ENCODE data around the gene GXYLT2.

GXYLT2 gene

DNA sequence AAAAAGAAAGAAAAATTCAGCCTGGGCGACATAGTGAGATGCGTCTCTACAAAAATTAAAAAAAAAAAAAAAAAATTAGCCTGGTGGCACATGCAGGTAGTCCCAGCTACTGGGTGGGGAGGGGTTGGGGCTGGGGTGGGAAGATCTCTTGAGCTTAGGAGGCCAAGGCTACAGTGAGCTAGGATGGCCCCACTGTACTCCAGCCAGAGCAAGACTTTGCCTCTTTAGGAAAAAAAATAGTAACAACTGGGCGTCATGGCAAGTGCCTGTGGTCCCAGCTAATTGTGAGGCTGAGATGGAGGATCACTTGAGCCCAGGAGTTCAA is 84.8 kb downstream of the GXYLT2 start:
- Histone ChIP-seq H3K36me3 (peaks cover 3 to 23% (median 9%) of the 10 kb centered on the region in 3 donors), H3K27me3 (no peaks in the 10 kb centered on the region), H3K4me1 (no peaks in the 10 kb centered on the region), H3K27ac (no peak overlapping the region), H3K4me3 (no peak overlapping the region), H3K9me3 (no peaks in the 10 kb centered on the region)
- intact Hi-C loops (cut with DNase I; ENCODE audit: low total_unique reads) = no loop called here
- DNase-seq = no peak
- TF ChIP-seq, protein P1, sequence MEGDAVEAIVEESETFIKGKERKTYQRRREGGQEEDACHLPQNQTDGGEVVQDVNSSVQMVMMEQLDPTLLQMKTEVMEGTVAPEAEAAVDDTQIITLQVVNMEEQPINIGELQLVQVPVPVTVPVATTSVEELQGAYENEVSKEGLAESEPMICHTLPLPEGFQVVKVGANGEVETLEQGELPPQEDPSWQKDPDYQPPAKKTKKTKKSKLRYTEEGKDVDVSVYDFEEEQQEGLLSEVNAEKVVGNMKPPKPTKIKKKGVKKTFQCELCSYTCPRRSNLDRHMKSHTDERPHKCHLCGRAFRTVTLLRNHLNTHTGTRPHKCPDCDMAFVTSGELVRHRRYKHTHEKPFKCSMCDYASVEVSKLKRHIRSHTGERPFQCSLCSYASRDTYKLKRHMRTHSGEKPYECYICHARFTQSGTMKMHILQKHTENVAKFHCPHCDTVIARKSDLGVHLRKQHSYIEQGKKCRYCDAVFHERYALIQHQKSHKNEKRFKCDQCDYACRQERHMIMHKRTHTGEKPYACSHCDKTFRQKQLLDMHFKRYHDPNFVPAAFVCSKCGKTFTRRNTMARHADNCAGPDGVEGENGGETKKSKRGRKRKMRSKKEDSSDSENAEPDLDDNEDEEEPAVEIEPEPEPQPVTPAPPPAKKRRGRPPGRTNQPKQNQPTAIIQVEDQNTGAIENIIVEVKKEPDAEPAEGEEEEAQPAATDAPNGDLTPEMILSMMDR (IDR thresholded peaks at IDR 0.05) = no peak

GRCh38 chr3:72973031-72973723 is 85.3 kb downstream of the GXYLT2 start:
- no peak overlapping the region for H3K27ac ChIP-seq
- H3K9me3 ChIP-seq = no peaks in the 10 kb centered on the region
- peaks cover 0 to 18% (median 3%) of the 10 kb centered on the region in 3 donors for H3K36me3 ChIP-seq
- H3K4me3 ChIP-seq = no peak overlapping the region
- no peaks in the 10 kb centered on the region for H3K4me1 ChIP-seq
- no peak for DNase-seq
- TF ChIP-seq, protein P1 (IDR thresholded peaks at IDR 0.05) = no peak
- H3K27me3 ChIP-seq = no peaks in the 10 kb centered on the region
- intact Hi-C loops (cut with DNase I; ENCODE audit: low total_unique reads) = no loop called here

- no peak for DNase-seq
- H3K36me3 ChIP-seq = peaks cover 0 to 12% (median 0%) of the 10 kb centered on the region in 3 donors
- H3K27me3 ChIP-seq = no peaks in the 10 kb centered on the region
- TF ChIP-seq, protein P1 (IDR thresholded peaks at IDR 0.05) = no peak
- H3K4me1 ChIP-seq = no peaks in the 10 kb centered on the region
- intact Hi-C loops (cut with DNase I; ENCODE audit: low total_unique reads) = no loop called here
- H3K4me3 ChIP-seq = no peak overlapping the region
- no peak overlapping the region for H3K27ac ChIP-seq
- no peaks in the 10 kb centered on the region for H3K9me3 ChIP-seq
Measured at GRCh38 chr3:72973786-72974185, 85.9 kb downstream of the GXYLT2 start.

GRCh38 chr3:72974956-72975355 is 87.1 kb downstream of the GXYLT2 start:
- H3K9me3 ChIP-seq = no peaks in the 10 kb centered on the region
- TF ChIP-seq, protein P1 (IDR thresholded peaks at IDR 0.05) = no peak
- H3K27ac ChIP-seq = no peak overlapping the region
- no peak for DNase-seq
- H3K27me3 ChIP-seq = no peaks in the 10 kb centered on the region
- no peak overlapping the region for H3K4me3 ChIP-seq
- H3K36me3 ChIP-seq = peaks cover 0 to 4% (median 0%) of the 10 kb centered on the region in 3 donors
- intact Hi-C loops (cut with DNase I; ENCODE audit: low total_unique reads) = no loop called here
- no peaks in the 10 kb centered on the region for H3K4me1 ChIP-seq

- H3K4me3 ChIP-seq = no peak overlapping the region
- H3K27ac ChIP-seq = no peak overlapping the region
- TF ChIP-seq, protein P1 (IDR thresholded peaks at IDR 0.05) = no peak
- H3K9me3 ChIP-seq = no peaks in the 10 kb centered on the region
- no peaks in the 10 kb centered on the region for H3K4me1 ChIP-seq
- no peak for DNase-seq
- no peaks in the 10 kb centered on the region for H3K27me3 ChIP-seq
- intact Hi-C loops (cut with DNase I; ENCODE audit: low total_unique reads) = no loop called here
- no peaks in the 10 kb centered on the region for H3K36me3 ChIP-seq
Measured at GRCh38 chr3:72976281-72976741, 88.5 kb downstream of the GXYLT2 start.

All from tibial artery (tissue), 4 donors.